HFF-Myc (cell line): ENCODE measurements around the gene TOMM20L.

Experiments
- DNase-seq: peaks from one replicate; pipeline ENCODE4 v3.0.0-alpha.2; 2011; ENCODE audit warnings: low read depth; ENCODE audit errors: extremely low read depth
- H3K4me3 ChIP-seq: replicated peaks from 2 replicates; pipeline ENCODE4 v1.5.1; 2011; ENCODE audit warnings: low read depth, mild to moderate bottlenecking, control low read depth, low read length
- CTCF ChIP-seq: IDR thresholded peaks from 2 replicates; pipeline ENCODE4 v1.5.1; 2012; ENCODE audit warnings: mild to moderate bottlenecking, low read depth, low read length, control low read depth; ENCODE audit errors: missing control alignments

Gene TOMM20L

DNA sequence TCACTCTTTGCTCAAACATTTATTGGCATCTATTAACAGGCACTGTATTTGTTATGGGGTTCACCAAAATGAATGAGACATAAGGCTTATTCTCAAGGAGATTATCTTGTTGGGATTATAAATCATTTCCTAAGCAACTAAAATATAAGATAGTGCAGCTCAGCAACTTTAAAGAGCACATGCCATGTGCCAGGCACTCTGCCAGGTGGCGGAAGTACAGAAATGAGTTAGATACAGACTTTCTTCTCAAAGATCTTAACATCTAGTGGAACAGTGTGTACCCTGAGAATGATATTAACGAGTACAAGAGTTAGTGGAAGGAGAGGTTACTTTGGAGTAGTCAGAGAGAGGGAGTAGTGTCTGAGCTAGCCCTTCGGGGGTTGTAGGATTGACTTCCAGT, 28.4 kb upstream of the TOMM20L start:
- H3K4me3 ChIP-seq, result no peak overlapping the region
- no peak for TF ChIP-seq CTCF
- no peak for DNase-seq

- no peak for DNase-seq
- no peak for TF ChIP-seq CTCF
- H3K4me3 ChIP-seq, result no peak overlapping the region
These were observed 26.8 kb upstream of the TOMM20L start for GRCh38 chr14:58368956-58369355.

GRCh38 chr14:58376791-58377190, 18.9 kb upstream of the TOMM20L start:
- no peak overlapping the region for H3K4me3 ChIP-seq
- TF ChIP-seq CTCF, result no peak
- no peak for DNase-seq

- DNase-seq, result no peak
- TF ChIP-seq CTCF, result no peak
These were observed 4.9 kb upstream of the TOMM20L start for GRCh38 chr14:58390830-58391229.

DNA sequence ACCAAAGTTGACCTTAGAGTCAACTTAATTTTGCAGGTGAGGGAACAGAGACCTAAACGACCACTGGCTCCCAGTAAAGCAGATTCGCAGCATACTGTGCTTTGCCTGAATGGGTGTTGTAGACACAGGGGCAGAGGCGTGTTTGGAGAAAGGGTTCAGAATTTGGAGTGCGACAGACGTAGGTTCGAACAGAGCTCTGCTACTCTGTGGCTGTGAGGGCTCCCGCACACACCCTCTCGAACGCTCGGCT, 243 bp upstream of the TOMM20L start:
- no peak for DNase-seq
- H3K4me3 ChIP-seq, result peak overlapping the region; percentile 33
- TF ChIP-seq CTCF, result no peak

More at GRCh38 chr14:58390830-58391229, 4.9 kb upstream of the TOMM20L start:
- H3K4me3 ChIP-seq, result no peak overlapping the region

- DNase-seq, result no peak
- no peak overlapping the region for H3K4me3 ChIP-seq
- TF ChIP-seq CTCF, result no peak
These were observed 1.4 kb downstream of the TOMM20L start for GRCh38 chr14:58397156-58397555.

DNA sequence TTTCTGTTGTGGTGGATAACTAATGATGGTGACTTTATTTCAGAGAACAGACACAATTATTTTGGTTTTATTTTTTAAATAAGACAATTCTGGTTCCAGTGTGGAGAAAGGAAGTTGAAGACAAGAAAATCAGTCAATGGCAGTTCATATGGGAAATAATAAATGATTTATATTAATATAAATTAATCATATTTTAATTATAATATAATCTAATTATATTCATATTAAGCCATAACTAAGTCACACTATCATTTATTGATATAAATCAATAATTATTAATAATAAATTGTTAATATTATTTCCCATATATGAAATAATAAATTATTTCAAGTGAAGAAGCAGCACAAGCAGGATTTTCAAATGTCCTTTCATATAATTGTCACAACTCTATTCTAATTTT, 2.8 kb downstream of the TOMM20L start:
- no peak overlapping the region for H3K4me3 ChIP-seq
- DNase-seq, result no peak
- no peak for TF ChIP-seq CTCF
